NCI-H2171 (cell line): ENCODE measurements around the gene IL4.

Source experiments
- DNase-seq: peaks from one replicate; lab custom pipeline; 2025; lab: John Stamatoyannopoulos, UW

IL4 gene

GRCh38 chr5:132658381-132659302 is 15.1 kb upstream of the IL4 start:
- DNase-seq, result no peak

GRCh38 chr5:132659598-132660493 is 13.9 kb upstream of the IL4 start:
- no peak for DNase-seq

GRCh38 chr5:132661231-132662003 is 12.4 kb upstream of the IL4 start:
- no peak for DNase-seq

- DNase-seq, result no peak
These were observed 11.8 kb upstream of the IL4 start for GRCh38 chr5:132662004-132662401.

- DNase-seq, result no peak
These were observed 10.6 kb upstream of the IL4 start for GRCh38 chr5:132662925-132663770.

GRCh38 chr5:132663771-132664695 is 9.8 kb upstream of the IL4 start:
- DNase-seq, result no peak

- DNase-seq, result no peak
These were observed 9.0 kb upstream of the IL4 start for GRCh38 chr5:132664696-132665209.

- no peak for DNase-seq
These were observed 8.2 kb upstream of the IL4 start for GRCh38 chr5:132665574-132666080.

- DNase-seq, result no peak
These were observed 7.3 kb upstream of the IL4 start for GRCh38 chr5:132666310-132667123.

- no peak for DNase-seq
These were observed 6.5 kb upstream of the IL4 start for GRCh38 chr5:132667309-132667708.

GRCh38 chr5:132667761-132668705 is 5.8 kb upstream of the IL4 start:
- DNase-seq, result no peak

GRCh38 chr5:132668706-132669454 is 4.9 kb upstream of the IL4 start:
- DNase-seq, result no peak

GRCh38 chr5:132669455-132669820 is 4.4 kb upstream of the IL4 start:
- DNase-seq, result no peak

- no peak for DNase-seq
These were observed 3.6 kb upstream of the IL4 start for GRCh38 chr5:132669966-132670882.

- DNase-seq, result no peak
These were observed 2.8 kb upstream of the IL4 start for GRCh38 chr5:132671000-132671399.

- DNase-seq, result no peak
These were observed 301 bp upstream of the IL4 start for GRCh38 chr5:132673488-132673887.
